Erythroblast (primary cell): ENCODE results near the gene C16orf95.

Experiments
- GATA1 ChIP-seq: IDR thresholded peaks from 2 replicates; pipeline ENCODE4 v1.6.1; 2011; ENCODE audit warnings: low read depth, mild to moderate bottlenecking, control low read depth, low read length, moderate library complexity
- POLR2A ChIP-seq: IDR thresholded peaks from 2 replicates; pipeline ENCODE4 v1.6.1; 2011; ENCODE audit warnings: mild to moderate bottlenecking, low read length

- TF ChIP-seq POLR2A: no peak
- TF ChIP-seq GATA1: no peak
Measured at GRCh38 chr16:87284183-87284582, 33.0 kb downstream of the C16orf95 start.
